Activated CD4-positive, alpha-beta T cell treated with anti-CD3 and anti-CD28 coated beads for 4 hours (primary cell): ENCODE data around the gene XCR1.
A peak's percentile ranks its signal among the peaks of the same experiment; 100 is the strongest.

Experiments
- DNase-seq, 2 donors: peaks; one replicate each; pipeline ENCODE4 v3.0.0-alpha.2; 2020

The XCR1 gene

GRCh38 chr3:45980819-45981218 lies 46.5 kb downstream of the XCR1 start:
- no peak for DNase-seq

- no peak for DNase-seq
Observed at GRCh38 chr3:45980229-45980813, 47.0 kb downstream of the XCR1 start.

- DNase-seq, result no peak
Observed at GRCh38 chr3:45979378-45979777, 47.9 kb downstream of the XCR1 start.

- DNase-seq, result peak; percentile 47 to 50
Observed at GRCh38 chr3:45978006-45978761, 49.1 kb downstream of the XCR1 start.

- peak; percentile 27 to 46 for DNase-seq
Observed at GRCh38 chr3:45976191-45977091, 50.8 kb downstream of the XCR1 start.

GRCh38 chr3:45975686-45976085 lies 51.6 kb downstream of the XCR1 start:
- no peak for DNase-seq

- DNase-seq, result no peak
Observed at GRCh38 chr3:45974686-45975085, 52.6 kb downstream of the XCR1 start.

- no peak for DNase-seq
Observed at GRCh38 chr3:45972534-45973402, 54.5 kb downstream of the XCR1 start.

- no peak for DNase-seq
Observed at GRCh38 chr3:45969953-45970352, 57.3 kb downstream of the XCR1 start.

GRCh38 chr3:45969116-45969515 lies 58.2 kb downstream of the XCR1 start:
- no peak for DNase-seq

GRCh38 chr3:45968706-45969105 lies 58.6 kb downstream of the XCR1 start:
- no peak for DNase-seq

GRCh38 chr3:45968149-45968548 lies 59.1 kb downstream of the XCR1 start:
- no peak for DNase-seq

GRCh38 chr3:45967724-45968123 lies 59.6 kb downstream of the XCR1 start:
- no peak for DNase-seq
